Epithelial cell of esophagus (primary cell): Measurements from ENCODE around the gene LRRC7.
A peak's percentile ranks its signal among the peaks of the same experiment; 100 is the strongest.

Source experiments
- DNase-seq: peaks from one replicate; pipeline ENCODE4 v3.0.0; 2010; ENCODE audit warnings: low read depth
- H3K4me3 ChIP-seq: 2 replicates; pipeline ENCODE4 v1.5.1; 2011; ENCODE audit warnings: mild to moderate bottlenecking, low read length, control low read depth
- TF ChIP-seq, protein P1 (sequence below): IDR thresholded peaks from 2 replicates; pipeline ENCODE4 v1.5.1; 2011; ENCODE audit warnings: low read depth, mild to moderate bottlenecking, low read length, control low read depth, inconsistent platforms; ENCODE audit not compliant: insufficient read depth; ENCODE audit errors: missing control alignments

The LRRC7 gene

GRCh38 chr1:69568421-69569174 is 876 bp downstream of the LRRC7 start:
- peak overlapping the region; percentile 47 for H3K4me3 ChIP-seq
- DNase-seq = peak; percentile 25
- TF ChIP-seq, protein P1, sequence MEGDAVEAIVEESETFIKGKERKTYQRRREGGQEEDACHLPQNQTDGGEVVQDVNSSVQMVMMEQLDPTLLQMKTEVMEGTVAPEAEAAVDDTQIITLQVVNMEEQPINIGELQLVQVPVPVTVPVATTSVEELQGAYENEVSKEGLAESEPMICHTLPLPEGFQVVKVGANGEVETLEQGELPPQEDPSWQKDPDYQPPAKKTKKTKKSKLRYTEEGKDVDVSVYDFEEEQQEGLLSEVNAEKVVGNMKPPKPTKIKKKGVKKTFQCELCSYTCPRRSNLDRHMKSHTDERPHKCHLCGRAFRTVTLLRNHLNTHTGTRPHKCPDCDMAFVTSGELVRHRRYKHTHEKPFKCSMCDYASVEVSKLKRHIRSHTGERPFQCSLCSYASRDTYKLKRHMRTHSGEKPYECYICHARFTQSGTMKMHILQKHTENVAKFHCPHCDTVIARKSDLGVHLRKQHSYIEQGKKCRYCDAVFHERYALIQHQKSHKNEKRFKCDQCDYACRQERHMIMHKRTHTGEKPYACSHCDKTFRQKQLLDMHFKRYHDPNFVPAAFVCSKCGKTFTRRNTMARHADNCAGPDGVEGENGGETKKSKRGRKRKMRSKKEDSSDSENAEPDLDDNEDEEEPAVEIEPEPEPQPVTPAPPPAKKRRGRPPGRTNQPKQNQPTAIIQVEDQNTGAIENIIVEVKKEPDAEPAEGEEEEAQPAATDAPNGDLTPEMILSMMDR = no peak

DNA sequence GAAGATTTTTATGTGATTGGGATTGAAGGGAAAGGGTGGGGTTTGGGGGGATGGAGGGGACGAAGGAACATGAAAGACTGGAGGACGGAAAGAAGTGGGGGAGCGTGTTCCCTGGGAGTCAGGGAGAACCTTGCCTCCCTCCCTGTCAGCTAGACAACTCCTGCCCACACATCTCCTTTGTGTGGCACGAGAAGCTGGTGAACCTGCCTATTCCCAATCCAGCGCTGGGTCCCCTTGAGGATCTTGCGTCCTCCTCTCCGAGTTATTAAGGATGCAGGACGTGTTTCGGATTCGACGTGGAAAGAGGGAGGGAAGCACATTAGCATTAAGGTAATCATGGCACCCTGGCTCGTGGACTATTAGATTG is 1.4 kb downstream of the LRRC7 start:
- peak; percentile 4 for DNase-seq
- TF ChIP-seq, protein P1 = no peak
- H3K4me3 ChIP-seq = no peak overlapping the region

GRCh38 chr1:69569576-69570328 is 2.0 kb downstream of the LRRC7 start:
- DNase-seq = peak; percentile 19
- TF ChIP-seq, protein P1 = no peak
- H3K4me3 ChIP-seq = peak overlapping the region; percentile 2

DNA sequence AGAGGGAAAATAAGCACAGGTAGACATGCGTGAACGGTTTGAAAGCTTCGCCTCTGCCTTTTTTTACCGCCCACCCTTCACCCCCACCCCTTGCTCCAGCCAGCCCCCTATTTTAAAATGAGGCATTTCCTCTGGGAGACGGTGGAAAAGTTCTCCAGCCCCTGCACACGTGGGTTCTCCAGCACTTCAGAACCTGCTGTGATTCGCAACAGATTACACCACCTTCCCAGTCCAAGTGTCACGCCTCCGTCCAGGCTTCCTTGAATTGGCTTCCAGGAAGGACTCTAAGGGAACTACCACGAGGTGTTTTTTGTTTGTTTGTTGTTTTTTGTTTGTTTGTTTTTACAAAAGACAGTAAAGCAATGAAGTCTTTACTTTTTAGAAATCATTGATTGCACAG is 2.6 kb downstream of the LRRC7 start:
- TF ChIP-seq, protein P1 = no peak
- H3K4me3 ChIP-seq = no peak overlapping the region
- DNase-seq = peak; percentile 8

- TF ChIP-seq, protein P1 = no peak
- DNase-seq = peak; percentile 58
- no peak overlapping the region for H3K4me3 ChIP-seq
Observed at GRCh38 chr1:69572921-69573320, 5.2 kb downstream of the LRRC7 start.

DNA sequence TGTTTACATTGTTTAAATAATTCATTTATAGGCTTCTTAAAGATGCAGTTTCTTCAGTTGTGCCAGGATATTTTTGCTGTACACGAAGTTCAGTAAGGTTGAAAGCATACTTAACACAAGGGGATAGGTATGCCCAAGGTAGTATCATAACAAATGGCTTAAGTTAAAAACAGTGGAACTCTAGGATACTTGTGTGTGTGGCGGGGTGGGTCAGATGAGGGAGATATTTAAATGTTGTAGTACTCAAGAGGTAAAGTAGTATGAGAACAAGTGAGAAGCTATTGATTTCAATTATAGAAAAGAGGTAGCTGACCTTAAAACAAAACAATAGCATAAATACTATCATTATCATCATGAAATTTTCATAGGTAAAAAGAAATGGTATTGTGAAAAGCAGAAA is 6.2 kb downstream of the LRRC7 start:
- no peak for DNase-seq
- TF ChIP-seq, protein P1 = no peak
- H3K4me3 ChIP-seq = no peak overlapping the region

DNA sequence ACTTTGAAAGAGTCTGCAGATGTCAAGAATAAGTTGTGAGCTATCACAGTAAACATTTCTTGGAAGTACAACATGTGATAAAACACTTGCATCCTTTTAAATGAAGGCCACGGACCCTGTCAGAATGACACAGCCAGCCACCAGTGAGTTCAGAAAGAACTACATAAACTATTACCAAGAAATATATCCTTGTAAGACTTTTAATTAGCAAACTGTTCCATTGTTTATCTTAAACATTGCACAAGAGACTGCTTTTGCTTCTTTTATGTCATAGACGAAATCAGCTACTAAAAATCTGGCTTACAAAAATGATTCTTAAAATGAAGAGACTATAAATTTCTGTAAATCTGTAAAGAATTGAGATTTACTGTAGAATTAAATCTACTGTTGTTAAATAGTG is 17.9 kb downstream of the LRRC7 start:
- no peak overlapping the region for H3K4me3 ChIP-seq
- TF ChIP-seq, protein P1 = no peak
- DNase-seq = no peak
